CD4-positive, alpha-beta T cell treated with Interleukin-6 for 4 hours (primary cell): ENCODE results near the gene PLK3.
"Not testable (repeated sequence)": the region's sequence is repeated elsewhere in the genome, so short reads cannot be mapped to it uniquely, and the experiment has no call there.

ENCODE experiments used
- DNase-seq: peaks from one replicate; pipeline ENCODE4 v3.0.0-alpha.2; 2020; ENCODE audit warnings: mixed read lengths

The PLK3 gene

DNA sequence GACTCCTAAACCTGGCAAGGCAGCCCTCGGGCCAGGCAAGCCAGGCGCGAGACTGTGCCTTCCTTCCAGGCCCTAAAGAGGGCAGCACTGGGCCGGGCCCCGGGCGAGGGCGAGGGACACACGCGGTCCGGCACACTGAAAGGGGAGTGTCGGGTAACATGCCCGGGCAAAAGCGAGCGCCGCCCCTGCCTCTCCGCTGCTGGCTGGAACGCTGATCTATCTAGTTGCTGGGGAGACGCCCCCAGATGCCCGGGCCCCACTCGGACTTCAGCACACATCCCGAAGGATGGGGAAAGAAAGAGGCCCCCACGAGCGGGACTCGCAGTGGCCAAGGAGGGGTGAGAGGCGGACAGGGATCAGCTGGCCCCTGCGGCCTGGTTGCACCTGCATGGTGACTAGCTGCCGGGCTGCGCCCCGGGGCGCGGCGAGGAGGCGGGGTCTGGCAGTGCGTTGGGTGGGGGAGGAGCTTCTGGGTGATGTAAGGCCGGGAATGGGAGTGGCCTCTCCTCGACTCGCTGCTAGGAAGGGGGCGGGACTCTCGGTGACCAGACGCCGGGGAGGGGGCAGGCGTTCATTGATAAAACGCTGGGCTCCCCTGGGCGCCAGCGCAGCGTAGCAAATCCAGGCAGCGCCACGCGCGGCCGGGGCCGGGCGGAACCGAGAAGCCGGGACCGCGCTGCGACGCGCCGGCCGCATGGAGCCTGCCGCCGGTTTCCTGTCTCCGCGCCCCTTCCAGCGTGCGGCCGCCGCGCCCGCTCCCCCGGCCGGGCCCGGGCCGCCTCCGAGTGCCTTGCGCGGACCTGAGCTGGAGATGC, at the start of gene PLK3:
Gene PLK3 (plus strand): TSS at position 608 of the 815 bp plus-strand sequence. CDS start 87 bp downstream, at position 695.
- peak; percentile 99 for DNase-seq

DNA sequence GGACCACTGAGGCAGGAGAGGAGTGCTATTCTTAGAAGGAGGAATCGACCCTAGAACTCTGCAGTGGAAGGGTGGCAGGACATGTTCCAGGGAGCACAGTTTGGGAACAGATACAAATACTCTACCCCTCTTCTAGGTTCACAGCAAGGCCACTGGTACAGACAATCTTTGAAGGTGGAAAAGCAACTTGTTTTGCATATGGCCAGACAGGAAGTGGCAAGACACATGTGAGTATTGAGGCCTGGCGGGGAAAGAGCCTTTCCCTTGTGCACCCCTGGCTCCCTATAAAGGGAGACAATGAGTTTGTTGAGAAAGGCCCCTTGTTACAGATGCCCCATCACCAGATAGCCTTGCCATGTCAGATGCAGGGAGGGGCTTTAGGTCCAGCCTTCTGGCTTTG, 42.8 kb upstream of the PLK3 start:
- no peak for DNase-seq

DNA sequence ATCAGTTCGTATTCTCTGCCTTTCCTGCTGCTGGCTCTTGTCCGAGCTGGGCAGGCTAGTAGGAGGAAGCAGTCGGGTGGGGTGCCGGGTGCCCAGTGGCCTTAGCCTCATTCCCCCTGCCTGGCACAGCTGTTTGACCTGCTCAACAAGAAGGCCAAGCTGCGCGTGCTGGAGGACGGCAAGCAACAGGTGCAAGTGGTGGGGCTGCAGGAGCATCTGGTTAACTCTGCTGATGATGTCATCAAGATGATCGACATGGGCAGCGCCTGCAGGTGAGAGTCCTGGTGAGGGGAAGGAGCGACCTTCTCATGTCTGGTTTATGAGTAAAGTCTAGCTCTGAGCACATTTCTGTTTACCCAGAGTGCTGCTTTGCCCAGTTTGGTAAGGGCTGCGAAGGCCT, 41.1 kb upstream of the PLK3 start:
- no peak for DNase-seq

DNA sequence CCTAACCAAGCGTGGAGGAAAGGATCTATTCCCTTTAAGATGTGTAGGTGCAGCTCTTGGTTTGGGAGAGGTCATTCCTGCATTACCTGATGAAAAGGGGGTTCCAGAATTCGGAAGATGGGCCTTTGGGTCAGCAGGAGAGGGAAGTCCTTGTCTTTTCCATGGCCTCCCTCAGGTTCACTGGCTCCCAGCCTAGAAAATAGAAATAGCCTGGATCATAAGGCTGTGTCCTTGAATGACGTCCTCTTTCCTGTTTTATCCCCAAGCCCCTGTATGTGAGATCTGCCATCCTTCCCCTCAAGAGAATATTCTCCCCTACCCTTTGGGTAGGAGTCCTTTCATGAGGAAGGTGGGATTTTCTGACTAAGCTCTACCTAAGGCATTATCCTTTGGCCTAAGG, 39.3 kb upstream of the PLK3 start:
- no peak for DNase-seq

DNA sequence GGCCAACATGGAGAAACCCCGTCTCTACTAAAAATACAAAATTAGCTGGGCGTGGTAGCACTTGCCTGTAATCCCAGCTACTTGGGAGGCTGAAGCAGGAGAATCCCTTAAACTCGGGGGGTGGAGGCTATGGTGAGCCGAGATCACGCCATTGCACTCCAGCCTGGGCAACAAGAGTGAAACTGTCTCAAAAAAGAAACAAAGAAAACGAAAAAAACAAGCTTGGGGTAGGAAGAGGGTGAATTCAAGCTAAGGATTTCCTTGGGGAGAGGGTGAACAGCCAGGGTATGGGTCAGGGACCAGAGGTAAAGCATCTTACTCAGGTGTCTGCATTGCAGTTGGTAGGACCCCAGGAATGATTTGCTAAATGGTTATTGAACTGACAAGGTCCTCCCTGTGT, 33.8 kb upstream of the PLK3 start:
- DNase-seq = not testable (repeated sequence)

DNA sequence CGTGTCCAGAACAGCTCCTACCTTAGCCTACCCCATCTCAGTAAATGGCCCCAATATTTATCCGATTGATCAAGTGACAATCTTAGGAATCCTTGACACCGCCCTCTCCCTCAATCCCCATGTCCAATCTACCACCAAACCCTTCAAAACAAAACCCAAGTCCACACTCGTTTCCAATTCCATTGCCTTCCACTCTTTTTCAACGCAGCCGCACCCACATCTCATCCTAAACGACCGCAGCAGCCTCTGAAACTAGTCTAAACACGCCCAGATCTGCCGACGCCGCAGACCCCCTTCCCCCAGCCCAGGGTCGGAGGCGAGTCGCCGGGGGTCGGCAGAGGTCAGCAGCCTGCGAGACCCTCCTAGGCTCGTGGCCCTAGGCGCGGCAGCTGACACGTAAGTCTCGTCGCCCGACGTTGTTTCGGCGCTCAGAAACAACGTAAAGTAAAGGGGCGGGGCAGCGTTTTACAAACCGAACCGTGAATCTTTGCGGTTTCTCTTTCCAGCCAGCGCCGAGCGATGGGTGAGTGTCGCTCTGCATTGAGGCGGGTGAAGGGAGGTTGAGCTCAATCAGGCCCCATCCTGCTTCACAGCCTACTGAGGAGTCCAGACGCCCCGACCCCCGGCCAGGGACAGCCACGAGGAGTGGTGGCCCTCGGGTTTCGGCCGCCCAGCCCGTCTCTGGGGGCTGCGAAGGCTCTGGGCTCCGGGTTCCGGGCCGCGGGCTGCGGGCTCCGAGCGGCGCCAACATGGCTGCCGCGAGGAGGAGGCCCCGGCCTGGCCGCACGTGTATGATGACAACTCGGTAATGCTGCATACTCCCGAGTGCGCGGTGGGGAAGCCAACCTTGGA, 24.9 kb upstream of the PLK3 start, which contains the start of gene RPS8:
Gene RPS8 (plus strand): TSS at position 463 of the 852 bp plus-strand sequence. CDS start 57 bp downstream, at position 520.
- peak; percentile 92 for DNase-seq

DNA sequence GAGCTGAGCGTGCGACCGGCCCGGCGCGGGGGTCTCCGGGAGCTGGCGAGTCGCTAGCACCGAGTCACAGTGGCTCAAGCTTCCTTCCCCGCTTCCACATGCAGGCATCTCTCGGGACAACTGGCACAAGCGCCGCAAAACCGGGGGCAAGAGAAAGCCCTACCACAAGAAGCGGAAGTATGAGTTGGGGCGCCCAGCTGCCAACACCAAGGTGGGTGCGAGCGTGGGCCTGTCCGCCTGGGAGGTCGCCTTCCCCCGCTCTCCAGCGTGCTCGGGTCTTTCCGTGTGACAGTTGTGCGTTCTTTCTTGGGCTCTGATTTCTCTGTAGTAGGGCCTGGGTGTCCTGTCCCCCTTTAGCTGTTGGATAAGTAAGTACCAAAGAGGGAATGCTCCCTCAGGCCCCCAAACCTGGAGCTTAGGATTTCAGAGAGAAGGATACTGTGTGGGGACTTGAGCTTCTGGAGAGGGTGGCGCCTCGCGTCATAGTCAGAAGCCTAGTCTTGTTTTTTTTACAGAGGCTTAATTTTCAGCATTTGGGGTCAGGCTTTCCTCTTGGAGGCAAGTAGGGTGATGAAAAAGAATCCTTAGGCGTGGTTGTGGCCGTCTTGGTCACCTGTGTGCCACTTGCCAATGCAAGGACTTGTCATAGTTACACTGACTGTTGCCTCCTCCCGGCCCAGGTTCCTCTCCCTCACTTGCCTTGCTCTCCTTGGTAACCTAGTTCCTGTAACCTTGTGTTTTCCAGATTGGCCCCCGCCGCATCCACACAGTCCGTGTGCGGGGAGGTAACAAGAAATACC, 24.0 kb upstream of the PLK3 start:
- no peak for DNase-seq

DNA sequence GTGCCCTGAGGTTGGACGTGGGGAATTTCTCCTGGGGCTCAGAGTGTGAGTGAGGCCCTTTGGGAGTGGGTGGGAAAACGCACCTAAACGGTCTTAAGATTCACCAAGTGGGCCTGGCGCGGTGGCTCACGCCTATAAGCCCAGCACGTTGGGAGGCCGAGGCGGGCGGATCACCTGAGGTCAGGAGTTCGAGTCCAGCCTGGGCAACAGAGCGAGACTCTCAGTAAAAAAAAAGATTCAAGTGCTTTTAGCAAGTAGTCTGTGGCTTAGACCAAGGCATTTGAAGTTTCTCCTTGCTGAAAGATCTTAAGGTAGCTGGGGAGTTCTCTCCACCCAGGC, 23.5 kb upstream of the PLK3 start:
- no peak for DNase-seq

DNA sequence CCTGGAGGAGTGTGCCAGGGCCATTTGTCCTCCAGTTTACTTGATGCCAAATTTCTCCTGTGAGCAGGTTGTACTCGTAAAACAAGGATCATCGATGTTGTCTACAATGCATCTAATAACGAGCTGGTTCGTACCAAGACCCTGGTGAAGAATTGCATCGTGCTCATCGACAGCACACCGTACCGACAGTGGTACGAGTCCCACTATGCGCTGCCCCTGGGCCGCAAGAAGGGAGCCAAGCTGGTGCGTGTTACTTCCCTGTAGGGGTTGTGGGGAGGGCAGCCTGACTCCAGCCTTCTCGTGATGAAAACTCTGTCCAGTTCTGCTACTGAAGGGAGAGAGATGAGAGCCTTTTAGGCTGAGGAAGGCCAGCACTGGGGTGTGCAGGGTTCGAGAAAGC, 22.6 kb upstream of the PLK3 start:
- DNase-seq = no peak

DNA sequence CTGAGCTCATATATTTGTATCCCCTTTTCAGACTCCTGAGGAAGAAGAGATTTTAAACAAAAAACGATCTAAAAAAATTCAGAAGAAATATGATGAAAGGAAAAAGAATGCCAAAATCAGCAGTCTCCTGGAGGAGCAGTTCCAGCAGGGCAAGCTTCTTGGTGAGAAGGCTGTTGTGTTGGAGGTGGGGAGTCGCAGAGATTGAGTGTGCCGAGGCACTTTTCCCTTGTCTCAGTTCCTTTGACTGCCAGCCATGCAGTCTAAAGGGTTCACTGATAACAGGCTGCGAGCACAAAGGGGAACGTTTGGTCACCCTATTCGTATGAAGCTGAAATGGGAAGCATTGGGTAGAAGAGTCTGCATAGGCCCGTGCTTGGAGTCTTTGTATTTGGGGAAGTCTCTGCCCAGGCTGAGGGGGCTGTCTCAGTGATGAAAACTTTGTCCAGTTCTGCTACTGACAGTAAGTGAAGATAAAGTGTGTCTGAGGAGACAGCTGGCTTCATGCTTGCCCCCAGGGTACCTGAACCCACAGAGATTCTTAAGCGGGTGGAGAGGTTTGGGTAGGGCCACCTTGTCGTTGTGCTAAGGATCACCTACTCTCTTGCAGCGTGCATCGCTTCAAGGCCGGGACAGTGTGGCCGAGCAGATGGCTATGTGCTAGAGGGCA, 22.1 kb upstream of the PLK3 start:
- DNase-seq = no peak

DNA sequence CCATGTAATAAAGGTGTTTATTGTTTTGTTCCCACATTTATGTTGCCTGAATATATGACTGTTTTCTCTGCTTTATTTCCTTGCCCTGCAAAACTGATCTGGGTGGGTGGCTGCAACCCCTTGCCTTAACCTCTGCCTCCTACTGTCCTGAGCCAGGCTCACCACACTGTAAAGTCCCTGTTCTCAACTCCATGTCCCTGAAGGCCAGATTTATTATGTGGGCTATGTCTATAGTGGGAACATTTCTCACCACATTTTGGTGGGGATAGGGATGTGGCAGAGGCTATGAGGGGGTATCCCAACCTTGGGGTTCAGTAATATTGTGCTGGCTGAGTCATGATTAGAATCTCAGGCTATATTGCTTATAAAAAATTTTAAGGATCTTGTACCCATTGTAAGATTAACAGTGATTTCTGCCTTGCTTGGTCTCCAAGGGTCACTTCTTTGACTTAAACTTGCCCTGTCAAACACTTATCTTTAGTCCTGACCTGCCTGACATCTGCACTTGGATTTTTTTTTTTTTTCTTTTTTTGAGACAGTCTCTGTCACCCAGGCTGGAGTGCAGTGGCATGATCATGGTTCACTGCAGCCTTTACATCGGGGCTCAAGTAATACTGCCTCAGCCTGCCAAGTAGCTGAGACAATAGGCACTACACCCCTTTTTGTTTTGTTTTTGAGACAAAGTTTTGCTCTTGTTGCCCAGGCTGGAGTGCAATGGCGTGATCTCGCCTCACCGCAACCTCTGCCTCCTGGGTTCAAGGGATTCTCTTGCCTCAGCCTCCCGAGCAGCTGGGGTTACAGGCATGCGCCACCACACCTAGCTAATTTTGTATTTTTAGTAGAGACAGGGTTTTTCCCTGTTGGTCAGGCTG, 21.2 kb upstream of the PLK3 start:
- DNase-seq = no peak

DNA sequence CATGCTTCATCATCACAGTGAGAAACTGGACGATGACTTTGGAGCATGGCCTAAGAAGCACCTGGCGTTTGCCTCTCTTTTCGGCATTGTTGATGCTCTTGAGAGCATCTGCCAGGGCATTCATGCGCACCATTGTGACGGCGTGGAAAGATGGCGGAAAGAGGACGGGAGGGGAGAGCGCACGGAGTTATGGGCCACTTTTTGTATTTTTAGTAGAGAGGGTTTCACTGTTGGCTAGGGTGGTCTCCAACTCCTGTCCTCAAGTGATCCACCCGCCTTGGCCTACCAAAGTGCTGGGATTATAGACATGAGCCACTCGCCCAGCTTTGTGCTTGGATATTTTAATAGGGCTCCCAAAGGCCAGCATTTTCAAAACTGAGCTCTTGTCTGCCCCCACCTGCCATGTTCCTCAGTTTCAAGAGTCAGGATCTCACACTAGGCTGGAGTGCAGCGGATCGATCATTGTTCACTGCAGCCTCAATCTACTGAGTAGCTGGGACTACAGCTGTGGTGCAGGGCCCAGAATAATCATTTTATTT, 19.5 kb upstream of the PLK3 start:
- DNase-seq = no peak

DNA sequence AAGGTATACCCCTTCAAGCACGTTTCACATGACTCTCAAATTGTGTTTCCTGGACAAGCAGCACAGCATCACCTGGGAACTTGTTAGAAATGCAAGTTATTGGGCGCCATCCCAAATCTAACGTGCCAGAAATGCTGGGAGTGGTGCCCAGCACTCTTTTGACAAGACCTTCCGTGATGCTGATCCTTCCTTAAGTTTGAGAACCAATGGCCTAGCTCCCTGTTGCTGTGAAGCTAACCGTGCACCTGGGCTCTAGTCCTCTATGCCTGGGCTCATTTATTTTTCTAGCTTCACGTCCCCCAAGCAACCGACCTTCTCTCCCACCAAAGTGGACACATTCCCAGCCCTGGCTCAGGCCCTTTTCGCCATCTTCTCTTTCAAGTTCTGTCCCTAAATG, 16.5 kb upstream of the PLK3 start:
- DNase-seq = no peak

DNA sequence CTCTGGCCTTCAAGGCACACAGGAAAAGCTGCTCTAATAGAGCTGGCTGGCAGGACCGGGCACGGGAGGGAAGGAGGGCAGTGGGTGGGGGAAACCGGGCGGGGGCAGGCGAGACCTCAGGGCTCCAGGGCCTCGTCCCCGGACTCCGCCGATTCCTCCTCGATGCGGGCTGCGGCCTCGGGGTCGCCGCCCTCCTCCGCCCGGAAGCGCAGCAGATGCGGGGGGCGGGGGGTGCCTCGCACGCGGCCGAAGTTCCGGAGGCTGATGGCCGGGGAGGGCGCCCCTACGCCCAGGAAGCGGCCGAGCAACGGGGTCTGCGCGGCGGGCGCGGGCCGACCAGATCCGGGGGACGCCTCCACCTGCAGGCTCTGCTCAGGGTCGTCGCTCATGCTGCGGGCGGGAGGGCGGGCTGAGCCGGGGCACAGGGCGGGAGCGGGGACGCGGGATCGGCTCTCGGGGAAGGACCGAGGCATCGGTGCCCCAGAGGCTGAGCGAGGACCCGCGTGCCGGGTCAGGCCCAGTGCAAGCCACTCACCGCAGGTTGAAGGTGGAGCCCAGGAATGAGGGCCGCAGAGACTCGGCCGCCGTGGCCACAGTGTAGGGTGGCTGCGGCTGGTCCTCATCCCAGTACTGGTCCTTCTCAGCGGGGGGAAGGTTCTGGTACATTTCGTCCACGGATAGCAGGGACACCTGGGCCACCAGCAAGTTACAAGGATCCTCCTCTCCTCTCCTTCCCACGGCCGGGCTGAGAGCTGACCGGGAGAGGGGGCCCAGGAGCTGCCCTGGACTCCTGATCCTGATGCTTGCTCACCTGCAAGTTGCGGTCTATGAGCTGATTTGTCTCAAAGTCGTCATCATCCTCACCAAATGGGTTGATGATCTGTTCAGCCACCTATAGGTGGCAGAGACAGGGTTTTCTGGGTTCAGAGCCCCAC, 15.8 kb upstream of the PLK3 start:
- peak; percentile 43 for DNase-seq

DNA sequence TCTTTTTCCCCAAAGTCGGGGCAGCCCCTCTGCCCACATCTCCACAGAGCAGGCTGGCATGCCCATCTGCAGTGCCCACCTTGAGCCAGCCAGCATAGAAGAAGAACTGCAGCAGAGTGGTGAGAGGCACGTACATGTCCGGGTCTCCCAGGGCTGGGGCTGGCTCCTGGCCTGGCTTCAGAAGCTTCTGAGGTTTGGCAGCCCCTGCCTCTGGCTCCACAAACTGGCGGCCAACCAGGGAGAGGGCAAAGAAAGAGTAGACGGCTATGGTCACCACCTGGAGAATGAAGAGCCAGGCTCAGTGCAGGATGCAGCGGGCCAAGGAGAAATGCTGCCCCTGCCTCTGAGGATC, 15.2 kb upstream of the PLK3 start:
- DNase-seq = no peak

DNA sequence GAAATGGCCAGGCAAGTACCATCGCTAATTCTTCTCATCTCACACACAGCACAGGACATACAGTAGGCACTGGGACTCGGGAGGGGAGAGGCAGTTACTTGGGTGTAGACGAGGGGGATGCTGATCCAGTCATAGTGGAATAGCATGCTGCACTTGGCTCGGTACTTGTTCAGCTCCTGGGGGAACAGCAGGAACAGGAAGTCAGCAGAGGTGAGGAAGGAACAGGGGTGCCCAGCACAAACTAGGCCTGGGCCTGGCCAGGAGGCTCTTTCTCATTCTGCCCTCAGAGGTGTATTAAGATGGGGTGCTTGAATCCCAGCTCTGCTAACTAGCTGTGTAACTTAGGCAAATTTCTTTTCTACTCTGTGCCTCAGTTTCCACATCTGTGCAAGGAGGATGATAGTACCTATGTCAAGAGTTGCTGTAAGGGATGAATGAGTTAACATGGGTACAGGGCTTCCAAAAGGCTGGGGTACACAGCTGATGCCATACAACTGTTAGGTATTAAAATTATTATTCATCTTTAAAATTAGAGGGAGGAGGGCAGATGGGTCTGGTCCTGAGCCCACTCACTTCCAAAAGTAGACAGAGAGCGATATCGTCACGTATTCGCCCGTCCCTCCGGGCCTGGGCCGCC, 14.6 kb upstream of the PLK3 start:
- DNase-seq = no peak

DNA sequence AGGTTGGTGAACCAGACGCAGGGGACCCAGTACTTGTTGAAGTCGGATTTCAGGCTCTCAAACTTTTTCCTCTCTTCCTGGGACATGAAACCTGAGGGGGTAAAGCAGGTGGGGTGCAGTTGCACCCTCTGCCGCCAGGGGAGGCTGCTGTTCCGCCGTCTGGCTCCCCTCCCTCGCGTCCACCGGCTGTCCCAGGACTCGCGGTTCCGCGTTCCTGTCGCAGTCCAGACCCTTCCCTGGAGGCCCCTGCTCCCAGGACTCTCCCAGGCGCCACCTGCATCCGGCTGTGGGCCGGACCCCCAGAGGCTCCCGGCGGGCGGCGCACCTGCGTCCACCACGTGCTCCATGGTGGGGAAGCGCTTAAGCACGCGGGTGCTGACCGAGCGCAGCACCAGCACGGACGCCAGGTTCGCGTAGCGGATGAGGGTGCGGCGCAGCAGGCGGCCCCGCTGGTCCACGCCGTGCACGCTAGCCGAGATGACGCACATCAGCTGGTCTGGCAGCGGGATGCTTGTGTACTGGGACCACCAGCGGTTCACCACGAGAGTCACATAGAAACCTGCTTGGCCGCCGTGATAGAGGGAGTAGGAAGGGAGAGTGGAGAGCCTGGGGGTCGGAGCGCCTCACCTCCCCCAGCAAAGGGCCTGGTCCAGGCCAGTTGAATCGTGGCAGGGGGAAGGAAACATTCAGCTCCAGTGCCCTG, 13.9 kb upstream of the PLK3 start:
- DNase-seq = peak; percentile 85

DNA sequence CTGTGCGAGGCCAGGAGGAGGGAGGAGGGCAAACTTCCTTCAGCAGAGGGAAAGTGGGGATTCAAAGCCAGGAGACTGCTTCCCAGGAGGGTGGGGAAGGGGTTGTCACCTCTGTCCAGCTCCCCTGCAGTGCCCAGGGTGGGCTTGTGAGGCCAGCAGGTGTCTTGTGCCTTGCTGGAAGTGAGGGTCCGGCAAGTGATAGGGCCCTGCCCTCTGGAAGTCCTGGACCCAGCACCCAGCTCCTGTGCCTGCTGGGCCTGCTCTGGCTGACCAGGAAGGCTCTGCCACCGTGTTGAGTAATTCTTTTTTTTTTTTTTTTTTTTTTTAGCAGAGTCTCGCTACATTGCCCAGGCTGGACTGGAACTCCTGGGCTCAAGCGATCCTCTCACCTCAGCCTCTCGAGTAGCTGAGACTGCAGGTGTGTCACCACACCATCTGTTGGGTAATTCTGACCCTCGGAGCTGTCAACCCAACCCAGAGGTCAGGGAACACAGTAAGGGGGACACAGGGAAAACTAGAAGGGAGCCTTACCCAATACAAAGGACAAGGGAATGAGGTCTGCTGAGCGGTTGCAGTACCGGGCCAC, 13.2 kb upstream of the PLK3 start:
- no peak for DNase-seq

DNA sequence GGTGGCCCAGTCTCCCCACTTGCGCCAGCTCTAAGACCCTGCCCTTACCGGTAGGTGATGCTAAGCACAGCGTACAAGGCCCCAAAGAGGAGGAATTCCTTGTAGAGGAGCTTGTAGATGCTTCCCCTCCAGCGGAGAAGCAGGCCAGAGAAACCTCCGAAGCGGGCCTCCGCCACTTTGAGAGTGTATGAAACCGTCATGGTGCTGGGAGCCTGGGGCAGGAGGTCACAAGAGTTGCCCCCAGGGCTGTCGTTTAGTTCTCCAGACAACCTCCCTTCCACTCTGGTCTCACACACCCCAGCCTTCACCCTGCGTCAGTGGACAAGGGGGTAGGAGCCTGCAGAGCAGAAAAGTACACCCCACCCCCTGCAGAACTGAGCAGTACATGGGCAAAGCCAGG, 12.7 kb upstream of the PLK3 start:
- DNase-seq = no peak
